ENCODE data around the gene PREX1.

The PREX1 gene

GRCh38 chr20:48729538-48729937 is 98.3 kb downstream of the PREX1 start:
- DNase-seq, result no peak

GRCh38 chr20:48728042-48728825 is 99.6 kb downstream of the PREX1 start:
- no peak for DNase-seq

GRCh38 chr20:48727226-48727625 is 100.6 kb downstream of the PREX1 start:
- DNase-seq, result no peak

GRCh38 chr20:48725555-48725991 is 102.2 kb downstream of the PREX1 start:
- no peak for DNase-seq

GRCh38 chr20:48724891-48725554 is 102.8 kb downstream of the PREX1 start:
- DNase-seq, result no peak

- no peak for DNase-seq
Measured at GRCh38 chr20:48724382-48724781, 103.4 kb downstream of the PREX1 start.

GRCh38 chr20:48723308-48724264 is 104.2 kb downstream of the PREX1 start:
- DNase-seq, result no peak

GRCh38 chr20:48722737-48723191 is 105.0 kb downstream of the PREX1 start:
- no peak for DNase-seq

- no peak for DNase-seq
Measured at GRCh38 chr20:48722002-48722731, 105.6 kb downstream of the PREX1 start.

- no peak for DNase-seq
Measured at GRCh38 chr20:48721324-48722001, 106.3 kb downstream of the PREX1 start.

- DNase-seq, result no peak
Measured at GRCh38 chr20:48720256-48720985, 107.4 kb downstream of the PREX1 start.

GRCh38 chr20:48719598-48720255 is 108.1 kb downstream of the PREX1 start:
- DNase-seq, result no peak

- DNase-seq, result no peak
Measured at GRCh38 chr20:48718786-48719578, 108.8 kb downstream of the PREX1 start.

GRCh38 chr20:48717680-48718223 is 110.0 kb downstream of the PREX1 start:
- no peak for DNase-seq

GRCh38 chr20:48717095-48717672 is 110.6 kb downstream of the PREX1 start:
- no peak for DNase-seq

- no peak for DNase-seq
Measured at GRCh38 chr20:48716541-48716940, 111.3 kb downstream of the PREX1 start.

GRCh38 chr20:48716086-48716485 is 111.7 kb downstream of the PREX1 start:
- DNase-seq, result no peak

- no peak for DNase-seq
Measured at GRCh38 chr20:48714764-48715163, 113.0 kb downstream of the PREX1 start.

Measured in NCI-H1417 treated with DMSO at 0.1 percent for 48 hours (cell line).